GM21619 (cell line): ENCODE data around the gene PRM2.
"Not testable (repeated sequence)": the region's sequence is repeated elsewhere in the genome, so short reads cannot be mapped to it uniquely, and the experiment has no call there.

Source experiments
- ATAC-seq: cut with Tn5 transposase; IDR thresholded peaks from one replicate; pipeline ENCODE4 v1.9.1; 2021; ENCODE audit not compliant: unreplicated experiment

PRM2 gene

GRCh38 chr16:11290102-11290893 lies 14.0 kb upstream of the PRM2 start:
- no peak for ATAC-seq

GRCh38 chr16:11289696-11290095 lies 13.4 kb upstream of the PRM2 start:
- ATAC-seq: not testable (repeated sequence)

GRCh38 chr16:11289202-11289601 lies 12.9 kb upstream of the PRM2 start:
- no peak for ATAC-seq

- ATAC-seq: no peak
Measured at GRCh38 chr16:11285842-11286241, 9.6 kb upstream of the PRM2 start.

- no peak for ATAC-seq
Measured at GRCh38 chr16:11283820-11284248, 7.6 kb upstream of the PRM2 start.

- no peak for ATAC-seq
Measured at GRCh38 chr16:11280616-11281522, 4.6 kb upstream of the PRM2 start, which contains the start of gene PRM1. PRM1 (minus strand) TSS chr16:11281330; CDS start chr16:11281238, 92 bp downstream.

- ATAC-seq: no peak
Measured at GRCh38 chr16:11278681-11279628, 2.7 kb upstream of the PRM2 start.

- no peak for ATAC-seq
Measured at GRCh38 chr16:11277607-11278337, 1.5 kb upstream of the PRM2 start.

- ATAC-seq: no peak
Measured at GRCh38 chr16:11276896-11277593, 765 bp upstream of the PRM2 start.

GRCh38 chr16:11274964-11275363 lies 1.3 kb downstream of the PRM2 start:
- ATAC-seq: no peak

- ATAC-seq: no peak
Measured at GRCh38 chr16:11273721-11274324, 2.5 kb downstream of the PRM2 start.

GRCh38 chr16:11272921-11273720 lies 3.2 kb downstream of the PRM2 start, which contains the start of gene PRM3:
PRM3 (minus strand) TSS chr16:11273629; CDS start chr16:11273595, 34 bp downstream.
- ATAC-seq: no peak

- ATAC-seq: no peak
Measured at GRCh38 chr16:11272484-11272883, 3.8 kb downstream of the PRM2 start.

- ATAC-seq: no peak
Measured at GRCh38 chr16:11271610-11272009, 4.7 kb downstream of the PRM2 start.

GRCh38 chr16:11270602-11271162 lies 5.6 kb downstream of the PRM2 start:
- no peak for ATAC-seq

- no peak for ATAC-seq
Measured at GRCh38 chr16:11268921-11269375, 7.3 kb downstream of the PRM2 start, which contains the start of gene TNP2. TNP2 (minus strand) TSS chr16:11269325; CDS start chr16:11269262, 63 bp downstream.

GRCh38 chr16:11265124-11265523 lies 11.2 kb downstream of the PRM2 start:
- no peak for ATAC-seq
